Right forelimb (tissue), 1 donor: ENCODE data around the gene SYNDIG1.
A peak's percentile ranks its signal among the peaks of the same experiment; 100 is the strongest.

Source experiments
- DNase-seq: peaks from one replicate; pipeline ENCODE4 v3.0.0-alpha.2; 2018

SYNDIG1 gene

DNA sequence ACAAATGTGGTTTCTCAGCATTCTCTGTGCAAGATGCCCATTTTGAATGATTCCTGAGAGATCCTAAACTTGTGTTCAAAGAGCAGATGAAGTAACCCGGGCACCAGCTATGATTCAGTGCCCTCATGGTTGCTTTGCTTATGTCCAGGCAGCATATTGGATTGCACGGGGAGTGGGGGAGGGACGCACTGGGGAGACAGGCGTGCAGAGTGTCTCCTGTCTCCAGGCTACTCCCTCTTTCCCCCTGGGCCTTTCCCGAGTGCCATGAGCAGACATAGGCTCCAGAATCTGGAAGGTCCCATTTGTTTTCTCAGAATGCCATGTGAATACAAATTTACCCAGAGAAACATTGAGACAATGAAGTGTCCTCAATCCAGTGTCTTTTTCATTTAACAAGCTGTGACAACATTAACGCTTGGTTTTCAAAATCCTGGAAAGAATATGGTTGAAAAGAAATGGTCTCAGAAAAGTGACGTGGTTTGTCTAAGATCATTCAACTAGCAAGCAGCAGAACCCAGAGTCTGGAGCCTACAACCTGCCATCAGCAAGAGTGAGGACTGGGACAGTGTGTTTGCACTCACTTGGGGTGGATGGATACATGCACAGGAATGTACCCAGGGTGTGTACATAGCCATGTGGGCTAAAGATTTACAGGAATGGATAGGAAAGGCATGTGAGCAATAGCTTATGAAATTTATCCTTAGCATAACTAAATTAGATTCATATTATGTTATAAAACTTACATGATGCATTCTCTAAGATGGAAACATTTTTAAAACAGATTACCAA, 4.2 kb downstream of the SYNDIG1 start:
- no peak for DNase-seq

DNA sequence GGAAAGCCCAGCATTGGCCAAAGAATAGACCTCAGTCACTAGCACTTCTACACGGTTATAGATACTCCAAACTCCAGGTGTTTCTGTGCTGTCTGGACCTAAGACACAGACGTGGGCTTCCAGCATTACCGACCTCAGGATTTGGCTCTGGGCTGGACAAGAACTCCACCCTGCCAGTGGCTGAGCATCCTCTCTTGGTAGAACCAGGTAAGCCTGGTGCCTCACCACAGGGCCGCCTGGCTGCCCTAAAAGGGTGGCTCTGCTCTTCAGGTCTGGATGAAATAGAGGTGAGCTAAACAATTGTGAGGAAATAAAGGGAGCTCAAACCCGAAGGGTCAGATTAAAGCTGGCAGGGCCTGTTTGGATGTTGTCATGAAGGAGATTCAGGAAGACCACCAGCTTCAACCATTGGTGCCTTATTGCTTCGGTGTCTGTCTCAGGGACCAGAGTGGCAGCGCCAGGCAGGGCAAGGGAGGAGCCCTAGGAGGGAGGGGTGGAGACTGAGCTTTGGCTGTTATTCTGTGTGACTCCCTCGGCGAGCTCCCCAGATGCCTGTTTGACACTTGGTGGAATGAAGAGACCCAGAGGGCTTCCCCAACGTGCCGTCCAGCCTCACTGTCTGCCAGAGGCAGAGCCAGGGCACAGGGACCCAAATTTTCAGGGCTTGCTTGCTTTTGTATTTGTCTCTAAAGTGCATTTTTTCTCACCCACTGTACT, 8.6 kb downstream of the SYNDIG1 start:
- DNase-seq = no peak

DNA sequence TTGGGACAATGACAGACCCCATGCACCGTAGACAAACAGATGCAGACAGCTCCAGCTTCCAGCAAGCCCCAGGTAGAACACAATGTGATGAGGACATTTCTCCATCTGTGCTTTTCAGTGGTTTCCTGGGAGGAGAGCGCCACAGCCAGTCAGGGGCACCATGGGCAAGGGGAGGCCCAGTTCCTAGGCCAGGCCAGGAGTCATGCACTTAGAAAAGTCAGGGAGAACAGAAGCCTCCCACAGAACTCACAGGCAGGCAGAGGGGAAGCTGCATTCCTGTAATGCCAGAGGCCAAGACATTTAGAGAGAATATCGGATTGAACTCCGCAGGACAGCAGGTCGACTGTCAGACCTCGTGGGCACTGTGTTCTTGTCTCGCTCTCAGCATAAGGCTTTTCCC, 9.2 kb downstream of the SYNDIG1 start:
- no peak for DNase-seq

DNA sequence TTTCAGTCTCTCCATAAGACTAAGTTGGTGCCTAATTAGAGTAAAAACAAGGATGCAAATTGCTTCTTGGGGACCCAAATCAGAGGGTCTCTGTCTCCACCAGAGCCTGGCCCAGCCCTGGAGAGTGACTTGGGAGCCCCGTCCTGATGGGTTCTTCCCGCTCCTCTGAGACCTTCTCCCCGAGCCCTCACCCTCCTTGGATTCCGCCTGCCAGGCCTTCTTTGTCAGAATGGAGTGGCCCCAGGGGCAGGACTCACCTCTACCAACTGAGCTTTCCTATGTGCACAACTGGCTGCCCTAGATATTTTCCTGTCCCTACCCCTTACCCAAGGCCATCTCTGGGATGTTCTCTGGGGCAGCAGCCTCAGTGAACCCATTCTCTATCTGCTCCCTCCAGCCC, 9.7 kb downstream of the SYNDIG1 start:
- DNase-seq = no peak

DNA sequence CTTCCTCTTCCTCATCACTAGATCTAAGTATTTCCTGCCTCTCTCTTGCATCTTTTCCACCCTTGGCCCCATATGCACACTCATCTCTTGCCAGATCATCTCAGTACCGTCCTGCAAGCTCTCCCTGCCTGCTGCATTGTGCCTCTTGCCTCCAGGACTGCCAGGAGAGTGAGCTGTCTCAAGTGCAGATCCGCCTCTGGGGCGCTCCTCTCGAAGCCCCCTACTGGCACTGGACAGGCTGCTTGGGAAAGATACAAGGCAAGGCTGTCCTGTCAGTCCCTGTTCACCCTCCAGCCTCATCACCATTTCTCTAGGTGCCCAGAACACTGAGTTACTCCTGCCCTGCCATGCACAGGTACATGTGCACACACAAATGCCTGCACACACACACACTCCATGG, 10.2 kb downstream of the SYNDIG1 start:
- no peak for DNase-seq

DNA sequence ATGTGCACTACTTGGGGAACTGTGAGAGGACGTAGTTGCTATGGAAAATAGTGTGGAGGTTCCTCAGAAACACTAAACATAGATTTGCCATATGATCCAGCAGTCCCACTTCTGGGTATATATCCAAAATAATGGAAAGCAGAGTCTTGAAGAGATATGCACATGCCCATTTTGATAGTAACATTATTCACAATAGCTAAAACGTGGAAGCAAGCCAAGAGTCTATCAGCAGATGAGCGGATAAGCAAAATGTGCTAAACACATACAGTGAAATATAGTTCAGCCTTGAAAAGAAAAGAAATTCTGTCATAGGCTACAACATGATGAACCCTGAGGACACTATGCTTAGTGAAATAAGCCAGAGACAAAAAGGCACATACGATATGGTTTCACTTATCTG, 11.1 kb downstream of the SYNDIG1 start:
- DNase-seq = no peak

DNA sequence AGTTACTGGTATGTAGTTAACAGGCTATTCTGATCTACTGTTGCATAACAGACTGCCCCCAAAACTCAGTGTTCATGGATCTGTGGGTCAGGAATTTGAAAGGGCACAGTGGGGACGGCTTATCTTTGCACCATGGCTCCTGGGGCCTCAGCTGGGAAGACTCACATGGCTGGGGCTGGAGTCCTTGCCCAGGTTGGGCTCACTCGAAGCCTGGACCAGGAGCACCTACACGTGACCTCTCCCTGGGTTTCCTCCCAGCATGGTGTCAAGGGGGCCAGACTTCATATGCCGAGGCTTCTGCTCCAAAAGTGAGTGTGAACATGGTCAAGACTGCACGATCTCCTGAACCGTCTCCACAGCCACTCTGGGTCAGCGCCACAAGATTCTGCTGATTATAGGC, 11.7 kb downstream of the SYNDIG1 start:
- DNase-seq = no peak

DNA sequence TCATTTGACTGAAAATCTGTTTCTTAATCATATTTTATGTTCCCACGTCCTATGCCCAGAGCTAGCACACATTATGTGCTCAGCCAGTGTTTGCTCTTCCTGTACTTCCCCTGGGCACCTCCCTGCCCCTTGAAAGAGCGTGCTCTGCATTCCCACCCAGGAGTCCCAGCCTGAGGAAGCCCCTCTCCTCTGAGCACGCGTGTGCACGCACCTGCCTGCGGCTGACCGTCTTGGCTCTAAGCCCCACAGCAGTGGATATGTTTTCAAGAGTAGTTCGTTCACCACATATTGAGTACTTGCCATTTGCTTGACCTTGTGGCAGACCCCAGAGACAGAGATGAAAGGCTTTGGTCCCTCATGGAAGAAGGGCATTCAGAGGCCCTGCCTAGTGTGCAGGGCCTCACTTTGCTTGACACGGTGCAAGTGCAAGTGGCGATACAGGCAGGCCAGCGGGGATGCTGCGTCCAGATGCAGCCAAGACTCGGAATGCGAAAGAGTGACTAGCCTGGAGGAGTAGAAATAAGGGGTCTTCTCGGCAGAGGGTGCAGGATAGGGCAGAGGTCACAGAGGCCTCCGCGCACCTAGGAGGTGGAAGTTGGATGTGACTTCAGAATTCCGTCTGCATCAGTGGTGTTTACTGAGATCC, 14.1 kb downstream of the SYNDIG1 start:
- no peak for DNase-seq

DNA sequence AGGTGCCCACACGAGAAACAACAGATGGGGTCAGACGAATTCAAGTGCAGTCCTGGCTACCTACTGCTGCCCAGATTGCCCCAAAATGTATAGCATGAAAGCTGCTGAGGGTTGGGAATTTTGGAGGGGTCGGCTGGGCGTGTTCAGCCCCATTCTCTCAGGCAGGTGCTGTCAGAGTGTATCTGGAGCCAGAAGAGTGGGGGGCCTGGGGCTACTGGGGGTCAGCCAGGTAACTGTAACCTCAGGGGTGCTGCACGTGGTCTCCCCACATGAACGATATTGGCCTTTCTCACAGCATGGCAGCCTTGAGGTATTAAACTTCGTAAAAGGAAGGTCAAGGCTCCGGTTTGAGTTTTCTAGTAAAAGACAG, 14.6 kb downstream of the SYNDIG1 start:
- no peak for DNase-seq

DNA sequence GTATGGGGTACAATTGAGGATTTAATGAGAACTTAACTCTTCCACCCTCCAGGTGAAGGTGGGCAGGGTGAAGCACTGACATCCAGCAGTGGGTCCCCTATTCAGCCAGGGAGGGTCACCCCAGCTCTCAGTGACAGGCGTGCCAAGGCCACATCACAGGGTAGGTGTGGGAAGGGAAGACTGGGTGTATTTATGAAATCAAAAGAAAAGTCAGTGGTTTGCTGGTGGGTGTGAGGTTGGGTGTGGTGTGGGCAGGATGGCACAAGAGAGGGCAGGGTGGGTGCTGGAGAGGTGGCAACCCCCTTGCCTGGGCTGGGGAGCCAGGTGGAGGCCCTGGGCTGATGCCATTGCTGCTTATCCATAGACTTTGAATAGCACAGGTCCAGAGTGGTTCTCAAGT, 16.6 kb downstream of the SYNDIG1 start:
- peak; percentile 4 for DNase-seq

DNA sequence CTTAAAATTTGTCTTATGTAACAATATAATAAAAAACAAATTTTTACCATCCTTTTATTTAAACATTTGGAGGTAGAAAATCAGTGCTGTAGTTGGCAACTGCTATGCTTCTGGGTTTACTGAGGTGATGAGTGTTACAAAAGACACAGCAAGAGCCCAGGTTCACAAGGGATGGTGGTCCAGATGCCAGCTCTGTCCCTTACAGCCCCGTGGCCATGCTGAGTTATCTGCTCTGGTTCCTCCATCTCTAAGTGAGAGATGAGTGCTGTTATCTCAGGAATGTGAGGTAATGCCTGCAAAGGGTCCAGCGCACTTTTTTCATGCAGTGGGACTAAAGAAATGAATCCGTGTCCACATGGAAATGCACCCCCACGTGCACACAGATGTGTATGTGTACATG, 17.8 kb downstream of the SYNDIG1 start:
- no peak for DNase-seq

DNA sequence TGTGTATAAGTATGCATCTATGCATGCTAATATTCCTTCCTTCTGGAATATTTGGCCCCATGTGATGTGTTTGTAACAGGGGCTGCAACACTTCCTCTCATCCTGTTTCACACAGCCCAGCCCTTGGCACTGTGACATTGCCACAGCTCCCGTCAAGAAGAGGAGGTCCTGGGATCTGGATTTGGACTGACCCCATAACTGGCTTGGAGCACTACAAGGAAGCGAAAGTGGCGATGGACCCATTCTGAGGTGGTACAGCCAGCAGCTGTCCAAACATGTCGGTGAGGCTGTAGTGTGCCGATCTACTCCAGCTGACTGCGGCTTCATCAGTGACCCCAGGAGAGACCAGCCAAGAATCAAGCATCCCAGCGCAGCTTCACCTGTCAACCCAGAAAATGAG, 18.2 kb downstream of the SYNDIG1 start:
- no peak for DNase-seq

DNA sequence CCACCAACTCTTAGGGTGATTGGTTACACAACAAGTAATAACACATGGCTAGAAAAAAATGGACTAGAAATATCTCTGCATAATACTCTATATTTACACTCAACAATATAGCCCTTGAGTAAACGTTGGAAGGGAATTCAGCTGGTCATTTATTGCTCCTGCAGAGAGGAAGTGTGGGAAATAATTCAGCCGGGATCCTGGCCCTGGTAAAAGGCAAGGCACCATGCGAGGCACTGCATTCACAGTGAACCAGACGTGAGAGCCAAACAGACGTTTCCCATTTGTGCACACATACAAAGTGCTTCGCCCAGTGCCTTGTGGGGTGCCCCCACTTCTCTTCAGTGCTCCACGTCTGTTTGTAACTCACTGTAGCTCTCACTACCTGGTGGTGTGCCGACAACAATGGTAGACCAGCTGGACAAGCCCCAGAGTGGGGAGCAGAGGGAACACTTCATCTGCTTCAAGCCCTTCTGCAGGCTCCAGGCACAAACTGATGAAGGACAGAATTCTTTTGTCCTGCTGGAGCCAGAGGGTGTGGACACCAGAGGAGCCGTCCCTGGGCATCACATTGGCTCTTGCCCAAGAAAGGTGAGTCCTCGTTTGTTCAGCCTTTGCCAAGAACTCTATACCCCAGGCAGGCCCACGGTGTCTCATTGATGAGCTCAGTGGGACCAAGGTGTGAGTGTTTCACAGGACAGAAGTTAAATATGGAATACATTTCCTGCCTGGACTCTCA, 18.8 kb downstream of the SYNDIG1 start:
- no peak for DNase-seq

DNA sequence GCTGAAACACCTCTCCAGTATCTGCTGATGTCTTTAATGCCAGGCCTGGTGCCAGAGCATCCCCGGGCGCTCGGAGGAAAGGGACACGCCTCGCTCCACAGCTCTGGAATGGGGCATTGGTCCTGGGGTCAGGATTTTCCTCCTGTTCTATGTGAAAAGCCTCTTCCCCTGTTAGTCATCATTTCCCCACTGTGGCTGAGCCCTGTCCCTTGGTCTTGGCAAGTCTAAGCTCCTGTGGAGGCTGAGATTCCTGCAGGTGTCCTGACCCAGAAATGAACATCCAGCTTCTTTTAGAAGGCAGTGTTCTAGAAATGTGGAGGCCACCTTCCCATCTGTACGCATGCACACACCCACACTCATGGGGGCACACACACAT, 19.4 kb downstream of the SYNDIG1 start:
- DNase-seq = no peak

DNA sequence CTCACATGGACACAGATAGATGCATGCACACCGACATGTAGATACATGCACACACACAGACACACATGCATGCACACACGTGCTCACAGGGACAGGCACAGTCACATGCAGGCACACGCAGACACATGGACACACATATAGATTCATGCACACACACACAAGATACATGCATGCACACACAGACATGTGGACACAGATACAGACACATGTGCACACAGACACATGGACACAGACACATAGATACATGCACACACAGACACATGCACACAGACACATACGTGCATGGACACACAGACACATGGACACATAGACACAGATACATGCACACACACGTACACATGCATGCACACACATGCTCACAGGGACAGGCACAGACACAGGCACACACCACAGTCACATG, 19.8 kb downstream of the SYNDIG1 start:
- DNase-seq = no peak

DNA sequence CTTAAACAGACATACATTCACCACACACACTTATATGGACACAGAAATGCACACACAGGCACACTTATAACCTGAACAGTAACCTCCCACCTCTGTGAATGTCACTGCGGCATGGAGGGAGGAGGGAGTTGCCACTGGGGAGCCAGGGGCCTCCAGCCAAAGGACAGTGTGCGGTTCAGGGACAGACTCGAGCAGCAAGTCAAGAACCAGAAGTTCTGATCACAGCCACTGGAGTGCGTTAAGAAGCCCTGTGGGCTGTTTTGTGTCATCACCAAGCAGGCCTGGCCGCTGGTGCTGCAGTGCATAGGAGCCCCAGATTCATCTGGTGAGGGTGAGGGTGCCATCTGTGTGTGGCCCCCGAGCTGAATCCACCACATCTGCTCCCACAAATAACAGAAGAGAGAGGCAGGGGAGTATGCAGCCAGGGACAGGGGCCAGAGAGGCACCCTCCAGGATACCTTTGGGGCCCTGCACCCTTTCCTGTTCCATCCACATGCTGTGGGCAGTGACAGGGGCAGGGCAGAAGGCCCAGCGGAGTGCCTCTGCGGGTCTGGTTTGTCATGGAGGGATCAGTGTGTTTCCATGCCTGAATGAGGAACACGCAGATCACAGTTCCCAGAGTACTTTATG, 20.3 kb downstream of the SYNDIG1 start:
- no peak for DNase-seq

DNA sequence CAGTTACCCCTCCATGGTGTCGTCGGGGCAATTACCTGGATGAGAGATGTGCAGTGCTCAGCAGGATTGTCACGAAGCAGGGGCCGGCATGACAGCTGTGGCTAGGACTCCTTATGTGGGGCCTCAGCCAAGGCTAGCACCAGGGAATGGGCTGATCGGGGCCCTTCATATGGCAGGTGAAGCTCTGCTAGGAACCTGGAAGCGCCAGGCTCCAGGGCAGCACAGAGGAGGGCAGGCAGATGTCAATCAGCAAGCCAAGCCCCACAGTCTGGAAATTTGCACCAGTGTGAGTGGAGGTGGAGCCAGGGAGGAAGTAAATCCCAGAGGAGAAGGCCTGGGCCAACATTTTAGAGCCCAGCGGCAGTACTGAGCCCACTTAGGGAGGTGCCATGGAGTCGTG, 21.2 kb downstream of the SYNDIG1 start:
- DNase-seq = no peak

DNA sequence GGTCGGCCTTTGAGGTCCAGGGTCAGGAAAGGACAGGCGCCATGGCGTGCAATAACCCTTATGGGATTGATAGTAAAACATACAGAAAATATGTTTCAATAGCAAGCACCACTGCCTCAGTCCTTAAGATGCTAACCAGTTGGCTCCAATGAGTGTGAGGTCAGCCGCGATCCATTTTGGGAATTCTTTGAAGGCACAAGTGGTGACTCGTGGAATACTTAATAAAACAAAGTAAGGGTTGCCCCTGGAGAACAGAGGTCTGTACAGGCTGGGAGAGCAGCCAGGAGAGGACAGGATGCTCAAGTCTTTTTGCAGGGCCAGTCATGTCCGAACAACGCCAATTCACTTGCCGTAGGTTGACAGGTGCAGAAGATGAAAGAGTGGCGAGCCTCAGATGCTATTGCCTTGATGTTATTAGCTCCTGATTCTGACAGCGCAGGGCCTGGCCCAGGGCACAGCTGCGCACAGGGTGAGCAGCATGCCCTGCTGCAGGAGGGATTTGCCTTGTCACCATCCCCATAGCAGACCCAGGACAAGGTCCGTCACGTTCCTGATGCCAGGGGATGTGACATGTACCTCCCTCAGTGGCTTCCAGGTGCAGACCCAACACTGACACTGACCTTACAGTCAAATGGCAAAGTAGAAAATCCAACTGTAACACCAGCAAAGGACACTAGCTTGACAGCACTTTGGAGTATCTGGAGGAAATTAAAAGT, 21.8 kb downstream of the SYNDIG1 start:
- no peak for DNase-seq

DNA sequence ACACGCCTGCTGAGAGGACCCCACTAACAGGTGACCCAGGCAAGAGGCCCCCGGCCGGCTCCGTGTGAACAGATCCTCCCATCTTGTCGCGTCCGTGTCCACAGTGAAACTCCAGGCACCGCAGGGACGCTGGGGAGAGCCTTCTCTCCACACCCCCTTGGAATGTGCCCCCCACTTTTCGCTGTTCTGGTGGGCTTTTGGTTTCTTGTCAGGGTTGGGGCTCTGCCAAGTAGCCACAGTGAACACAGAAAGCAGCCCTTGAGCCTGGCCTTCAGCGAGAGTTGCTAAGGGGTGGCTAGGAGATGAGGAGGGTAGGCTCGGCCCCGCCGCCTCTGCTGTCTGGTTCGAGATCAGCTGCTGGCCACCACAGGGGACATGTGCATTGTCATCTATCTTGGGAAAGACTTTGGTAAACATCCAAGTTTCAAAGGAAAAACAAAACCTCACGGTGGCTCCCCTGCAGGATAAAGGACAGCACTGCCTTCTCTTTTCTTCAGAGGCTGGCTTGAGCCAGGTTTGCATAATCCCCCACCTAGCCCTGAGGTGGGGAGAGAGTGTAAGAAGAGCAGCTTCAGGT, 22.7 kb downstream of the SYNDIG1 start:
- DNase-seq = no peak

DNA sequence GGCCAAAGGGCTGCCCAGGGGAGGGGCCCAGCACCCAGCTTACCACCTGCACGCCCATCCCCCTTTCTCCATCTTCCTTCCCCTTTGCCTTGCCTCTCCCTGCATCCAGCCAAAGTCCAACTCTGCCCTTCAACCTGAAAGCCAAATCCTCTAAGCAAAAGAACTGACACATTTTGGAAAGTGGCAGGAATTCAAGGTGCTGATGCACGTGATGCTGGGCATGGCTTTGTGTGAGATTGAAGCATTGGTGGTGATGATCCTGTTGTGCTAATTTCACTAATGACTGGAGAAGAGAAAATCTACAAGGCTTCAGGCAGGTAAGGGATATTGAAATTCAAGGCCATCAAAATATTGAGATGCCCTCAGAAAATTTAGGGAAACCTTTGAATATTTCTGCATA, 23.3 kb downstream of the SYNDIG1 start:
- no peak for DNase-seq

DNA sequence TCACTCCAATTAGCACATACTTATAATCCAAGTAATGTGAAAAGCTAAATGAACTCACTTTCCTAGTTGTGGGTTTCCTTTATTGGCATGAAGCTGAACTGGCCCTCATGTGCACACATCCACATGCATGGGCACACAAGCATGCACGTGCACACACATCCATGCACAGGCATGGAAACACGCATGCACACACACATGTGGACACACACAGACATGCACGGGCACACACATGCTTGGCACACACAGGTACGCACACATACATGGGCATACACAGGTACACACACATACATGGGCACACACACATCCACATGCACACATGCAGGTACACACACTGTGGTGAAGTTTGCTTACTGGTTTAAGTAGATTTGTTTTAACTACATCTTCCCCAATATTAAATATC, 23.8 kb downstream of the SYNDIG1 start:
- DNase-seq = no peak
